ENCODE measurements around the gene EGFL7. TPM values are rescaled to one million over a fixed set of nuclear protein-coding genes. Genes with fewer than 3 reads are reported as not detected.

Gene EGFL7
- total RNA-seq, 1 donor from 2014 or later: 57.1 TPM

DNA sequence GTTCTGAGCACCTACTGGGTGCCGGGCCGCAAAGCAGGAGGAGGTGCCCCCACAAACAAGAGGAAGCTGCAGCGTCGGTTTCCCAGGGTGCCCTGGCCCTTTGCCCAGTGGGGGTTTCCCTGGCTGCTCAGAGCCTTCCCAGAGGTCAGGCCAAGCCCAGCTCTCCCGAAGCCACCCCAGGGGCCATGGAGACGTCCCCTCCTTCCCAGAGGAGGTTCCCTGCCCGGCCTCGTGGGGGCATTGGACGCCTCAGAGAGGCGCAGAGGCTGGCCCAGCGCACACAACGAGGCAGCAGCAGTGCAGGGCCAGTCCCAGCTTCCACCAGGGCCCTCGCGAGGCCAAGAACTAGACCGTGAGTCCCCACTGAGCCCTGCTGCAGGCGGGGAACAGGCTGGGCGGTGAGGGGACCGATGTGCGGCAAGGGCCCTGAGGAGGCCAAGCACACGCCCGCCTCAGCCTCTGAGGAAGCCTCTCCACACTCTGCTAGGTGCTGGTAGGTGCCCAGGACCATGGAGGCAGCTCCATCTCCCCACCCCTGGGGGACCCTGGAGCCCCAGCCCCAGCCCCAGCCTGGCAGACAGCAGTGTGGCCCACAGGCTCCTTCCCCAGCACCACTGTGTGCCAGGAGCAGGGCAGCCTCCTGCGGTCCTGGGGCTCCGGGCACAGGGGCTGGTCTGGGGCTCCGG lies 56.6 kb downstream of the EGFL7 start:
- DNase-seq: no peak

GRCh38 chr9:136720251-136720897 lies 57.7 kb downstream of the EGFL7 start:
- peak; percentile 69 for DNase-seq

GRCh38 chr9:136720898-136721338 lies 58.2 kb downstream of the EGFL7 start:
- DNase-seq: no peak

- DNase-seq: peak; percentile 61
Observed at GRCh38 chr9:136721339-136722092, 58.8 kb downstream of the EGFL7 start.

Small RNAs within 50 kb of the gene (small RNA-seq; reads per million reads assigned to genes)
- gene MIR126 (ENCODE audit: low replicate concordance): 4,225 reads per million, percentile 99 among the genes with 10 or more reads in this experiment

Other genes starting within 250 kb of the EGFL7 start
- 8.4 TPM for gene INPP5E, start 223.1 kb upstream of the EGFL7 start, total RNA-seq
- gene SEC16A, start 179.9 kb upstream of the EGFL7 start, total RNA-seq: 29.4 TPM
- gene NOTCH1, start 116.9 kb upstream of the EGFL7 start, total RNA-seq: 45.4 TPM
- gene AGPAT2, start 24.5 kb downstream of the EGFL7 start, total RNA-seq: 24.6 TPM
- gene DIPK1B, start 49.7 kb downstream of the EGFL7 start, total RNA-seq: 18.3 TPM
- gene LCN10, start 80.0 kb downstream of the EGFL7 start, total RNA-seq: not detected
- not detected for gene LCN6, start 85.6 kb downstream of the EGFL7 start, total RNA-seq
- 2.1 TPM for gene LCN8, start 95.3 kb downstream of the EGFL7 start, total RNA-seq
- gene LCN15, start 101.6 kb downstream of the EGFL7 start, total RNA-seq: not detected
- gene TMEM141, start 128.4 kb downstream of the EGFL7 start, total RNA-seq: 50.2 TPM
- gene CCDC183, start 133.4 kb downstream of the EGFL7 start, total RNA-seq: not detected
- 55.0 TPM for gene RABL6, start 145.0 kb downstream of the EGFL7 start, total RNA-seq
- 2.2 TPM for gene AJM1, start 179.6 kb downstream of the EGFL7 start, total RNA-seq
- gene PHPT1, start 186.5 kb downstream of the EGFL7 start, total RNA-seq: 54.4 TPM
- 3.8 TPM for gene MAMDC4, start 189.4 kb downstream of the EGFL7 start, total RNA-seq
- gene EDF1, start 203.4 kb downstream of the EGFL7 start, total RNA-seq: 221 TPM
- gene TRAF2, start 223.6 kb downstream of the EGFL7 start, total RNA-seq: 16.1 TPM